Endothelial cell of hepatic sinusoid (primary cell): ENCODE measurements around the gene SPIRE2.

ENCODE experiments used
- in situ Hi-C: cut with HindIII; loops from 2 replicates; pipeline ENCODE4 v1.10.0; 2017; ENCODE audit warnings: low sequenced_read_pairs

Gene SPIRE2

DNA sequence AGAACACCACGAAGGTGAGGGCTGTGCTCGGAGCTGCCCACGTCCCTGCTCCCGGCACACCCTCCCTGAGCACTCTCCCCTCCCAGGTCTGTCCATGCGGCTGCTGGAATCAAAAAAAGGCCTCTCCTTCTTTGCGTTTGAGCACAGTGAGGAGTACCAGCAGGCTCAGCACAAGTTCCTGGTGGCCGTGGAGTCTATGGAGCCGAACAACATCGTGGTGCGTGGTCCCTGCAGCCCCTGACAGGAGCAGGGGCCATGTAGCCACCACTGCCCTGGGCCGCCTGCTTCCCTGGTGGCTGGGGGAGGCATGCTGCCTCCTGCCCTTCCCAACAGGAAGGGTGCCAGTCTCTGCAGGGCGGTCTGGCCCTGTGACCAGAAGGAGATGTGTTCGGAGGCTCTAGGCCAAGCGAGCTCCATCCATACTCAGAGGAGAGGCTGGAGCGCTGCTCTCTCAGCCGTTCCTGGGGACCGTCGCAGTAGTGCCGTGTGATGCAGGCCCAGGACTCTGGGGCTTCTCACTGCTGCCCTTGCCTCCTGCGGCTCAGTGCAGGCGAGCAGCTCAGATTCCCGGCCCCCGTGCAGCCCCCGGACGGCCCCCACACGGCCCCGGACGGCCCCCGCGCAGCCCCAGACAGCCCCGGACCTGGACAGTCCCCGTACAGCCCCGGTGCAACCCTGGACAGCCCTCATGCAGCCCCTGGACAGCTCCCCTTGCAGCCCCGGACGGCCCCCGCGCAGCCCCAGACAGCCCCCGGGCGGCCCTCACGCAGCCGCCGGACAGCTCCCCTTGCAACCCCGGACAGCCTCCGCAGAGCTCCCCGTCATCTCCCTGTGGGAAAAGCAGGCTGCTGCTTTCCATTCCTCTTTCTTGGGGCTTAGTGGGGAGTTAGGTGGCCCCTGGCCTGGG, 65.6 kb downstream of the SPIRE2 start:
- in situ Hi-C loops = no loop called here

DNA sequence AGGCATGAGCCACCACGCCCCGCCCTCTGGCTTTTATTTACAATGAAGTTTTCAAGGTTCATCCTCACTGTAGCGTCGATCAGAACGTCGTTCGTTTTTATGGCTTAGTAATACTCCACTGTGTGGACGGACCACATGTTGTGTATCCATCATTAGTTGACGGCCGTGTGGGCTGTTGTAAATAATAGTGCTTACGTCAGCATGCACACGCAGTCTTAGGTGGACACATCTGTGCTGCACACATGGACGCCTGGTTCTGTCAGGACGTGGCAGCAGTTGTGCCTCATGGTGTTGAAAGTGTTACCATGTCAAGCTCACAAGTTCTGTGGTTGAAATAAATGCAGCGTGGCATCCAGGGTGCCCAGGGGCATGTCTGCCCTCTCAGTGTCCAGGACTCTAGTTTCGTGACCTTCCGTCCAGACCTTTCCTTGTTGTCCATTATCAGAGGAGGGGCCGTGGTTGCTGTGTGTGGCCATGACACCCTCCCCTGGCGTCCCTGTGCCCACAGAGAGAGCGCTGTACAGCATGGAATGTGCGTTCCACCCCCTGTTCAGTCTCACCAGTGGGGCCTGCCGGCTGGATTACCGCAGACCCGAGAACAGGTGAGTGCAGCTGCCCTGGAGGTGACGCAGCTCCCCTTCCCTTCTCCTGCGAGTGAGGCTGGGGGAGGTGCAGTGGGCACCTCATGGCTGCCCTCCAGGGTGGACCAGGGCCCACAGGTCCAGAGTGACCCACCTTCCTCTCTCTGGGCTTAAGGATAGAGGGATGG, 67.4 kb downstream of the SPIRE2 start:
- in situ Hi-C loops = no loop called here

DNA sequence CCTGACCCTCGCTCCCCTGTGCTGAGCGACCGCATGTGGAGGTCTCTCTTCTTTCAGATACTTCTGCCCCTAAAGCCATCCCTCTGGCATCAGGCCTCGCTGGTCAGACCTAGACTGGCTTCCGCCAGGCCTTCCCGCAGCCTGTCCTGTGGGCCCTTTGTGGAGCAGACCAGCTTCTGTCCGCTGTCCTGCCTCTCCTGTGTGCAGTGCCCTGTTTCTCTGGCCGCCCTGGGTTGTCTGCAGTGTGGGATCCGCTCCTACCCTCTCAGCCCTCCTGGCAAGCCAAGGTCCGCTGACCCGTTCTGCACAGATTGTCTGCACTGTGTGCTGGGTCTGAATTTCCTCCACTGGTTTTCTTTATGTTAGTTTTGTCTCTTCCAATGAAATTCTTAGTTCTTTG, 68.9 kb downstream of the SPIRE2 start:
- in situ Hi-C loops = no loop called here

DNA sequence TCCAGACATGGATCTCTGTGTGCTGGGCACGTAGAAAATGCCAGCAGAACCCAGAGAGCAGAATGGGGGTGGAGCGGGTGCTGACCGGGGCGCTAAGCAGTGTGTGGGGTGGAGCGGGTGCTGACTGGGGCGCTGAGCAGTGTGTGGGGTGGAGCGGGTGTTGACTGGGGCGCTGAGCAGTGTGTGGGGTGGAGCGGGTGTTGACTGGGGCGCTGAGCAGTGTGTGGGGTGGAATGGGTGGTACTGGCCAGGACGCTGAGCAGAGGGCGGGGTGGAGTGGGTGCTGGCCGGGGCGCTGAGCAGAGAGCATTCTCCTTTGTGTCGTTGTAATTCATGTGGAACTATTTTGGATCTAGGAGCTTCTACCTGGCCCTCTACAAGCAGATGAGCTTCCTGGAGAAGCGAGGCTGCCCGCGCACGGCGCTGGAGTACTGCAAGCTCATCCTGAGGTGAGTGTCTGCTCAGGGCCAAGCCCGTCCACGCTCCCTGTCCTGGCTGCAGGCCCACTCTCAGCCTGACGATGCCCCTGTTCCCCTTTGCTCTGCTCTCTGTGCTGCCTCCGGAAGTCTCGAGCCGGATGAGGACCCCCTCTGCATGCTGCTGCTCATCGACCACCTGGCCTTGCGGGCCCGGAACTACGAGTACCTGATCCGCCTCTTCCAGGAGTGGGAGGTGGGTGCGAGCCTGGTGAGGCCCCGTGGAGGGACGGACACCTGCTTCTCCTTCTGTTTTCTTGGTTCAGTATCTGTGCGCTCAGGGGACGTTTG, 70.1 kb downstream of the SPIRE2 start:
- in situ Hi-C loops = no loop called here

DNA sequence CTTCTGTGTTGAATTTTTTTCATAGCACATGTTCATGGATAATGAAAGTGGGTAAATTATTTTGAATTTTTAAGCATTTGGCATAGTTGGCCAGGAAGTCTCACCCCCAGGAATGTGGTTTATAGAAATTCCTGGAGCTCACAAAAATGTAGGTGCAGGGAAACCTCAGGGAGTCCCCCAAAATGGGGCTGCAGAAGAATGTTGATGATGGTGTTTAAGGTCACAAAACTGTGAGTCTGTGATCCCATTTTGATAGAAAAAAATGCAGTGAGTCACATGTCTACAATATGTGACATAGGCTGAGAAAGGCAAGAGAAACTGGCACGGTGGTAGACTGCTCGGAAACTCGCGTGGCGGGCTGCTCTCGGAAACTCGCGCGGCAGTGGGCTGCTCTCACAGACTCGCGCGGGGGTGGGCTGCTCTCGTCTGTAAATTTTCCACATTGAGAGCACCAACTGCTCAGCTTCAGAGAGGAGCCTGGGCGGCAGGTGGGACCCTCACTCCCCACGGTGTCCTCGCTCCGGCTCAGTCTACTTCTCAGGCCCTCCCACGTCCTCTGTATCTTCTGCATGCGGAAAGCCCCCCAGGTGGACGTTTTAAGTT, 71.7 kb downstream of the SPIRE2 start:
- in situ Hi-C loops = no loop called here

DNA sequence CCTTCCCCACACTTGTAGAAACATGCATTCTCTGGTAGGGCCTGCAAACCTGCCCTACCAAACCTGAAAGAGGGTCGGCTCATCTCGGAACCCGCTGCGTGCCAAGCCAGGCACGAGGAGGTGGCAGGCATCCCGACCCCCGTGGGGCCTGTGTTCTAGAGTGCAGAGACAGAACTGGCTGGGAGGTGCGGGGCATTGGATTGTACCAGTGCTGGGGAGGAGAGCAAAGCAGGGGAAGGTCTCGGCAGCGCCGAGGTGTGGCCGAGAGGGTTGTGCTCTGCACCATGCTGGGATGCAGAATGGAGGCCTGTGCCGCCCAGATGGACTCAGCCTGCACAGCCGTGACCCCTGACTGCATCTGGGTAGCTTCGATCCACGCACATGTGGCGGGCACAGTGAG, 72.6 kb downstream of the SPIRE2 start:
- in situ Hi-C loops = no loop called here

DNA sequence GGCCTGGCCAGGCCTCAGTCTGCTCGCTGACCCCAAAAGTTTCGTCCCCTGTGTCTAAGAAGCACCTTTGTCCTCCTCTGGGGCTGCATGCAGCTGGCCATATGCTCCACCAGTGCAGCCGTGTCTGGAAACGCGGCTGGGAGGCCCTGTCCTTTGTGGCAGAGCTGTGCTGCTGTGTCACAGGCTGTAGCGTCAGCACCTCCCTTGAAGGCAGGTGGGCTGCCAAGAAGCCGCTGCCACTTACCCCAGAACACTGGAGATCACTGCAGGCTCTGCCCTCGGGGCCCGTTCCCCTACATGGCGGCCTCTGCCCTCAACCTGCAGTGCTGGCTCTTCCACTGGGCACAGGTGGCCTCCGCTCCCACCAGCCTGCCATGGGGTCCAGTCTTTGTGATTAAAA, 74.7 kb downstream of the SPIRE2 start:
- in situ Hi-C loops = no loop called here

DNA sequence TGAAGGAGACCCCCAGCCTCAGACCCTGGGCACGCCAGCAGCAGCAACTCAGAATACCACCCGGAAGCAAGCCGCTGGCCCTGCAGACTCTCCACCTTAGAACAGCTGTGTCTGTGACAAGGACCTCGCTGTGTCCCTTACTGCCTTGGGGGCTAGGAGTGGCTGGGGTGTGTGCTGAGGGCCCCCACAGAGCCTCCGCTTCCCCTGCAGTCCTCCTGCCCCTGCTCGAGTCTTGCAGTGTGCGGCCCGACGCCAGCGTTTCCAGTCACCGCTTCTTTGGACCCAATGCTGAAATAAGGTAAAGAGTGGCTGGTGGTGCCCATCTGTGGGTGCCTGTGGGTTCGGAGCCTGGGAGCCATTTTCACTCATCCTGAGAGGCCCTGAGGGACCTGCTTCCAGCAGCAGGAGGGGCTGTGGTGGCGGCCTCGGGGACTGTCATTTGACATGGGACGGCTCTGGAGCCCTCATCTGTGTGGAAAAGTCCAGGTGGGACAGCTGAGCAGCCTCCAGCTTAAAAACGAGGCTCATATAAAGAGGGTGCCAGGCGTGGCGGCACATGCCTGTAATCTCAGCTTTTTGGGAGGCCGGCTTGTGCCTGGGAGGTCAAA, 75.7 kb downstream of the SPIRE2 start:
- in situ Hi-C loops = no loop called here

DNA sequence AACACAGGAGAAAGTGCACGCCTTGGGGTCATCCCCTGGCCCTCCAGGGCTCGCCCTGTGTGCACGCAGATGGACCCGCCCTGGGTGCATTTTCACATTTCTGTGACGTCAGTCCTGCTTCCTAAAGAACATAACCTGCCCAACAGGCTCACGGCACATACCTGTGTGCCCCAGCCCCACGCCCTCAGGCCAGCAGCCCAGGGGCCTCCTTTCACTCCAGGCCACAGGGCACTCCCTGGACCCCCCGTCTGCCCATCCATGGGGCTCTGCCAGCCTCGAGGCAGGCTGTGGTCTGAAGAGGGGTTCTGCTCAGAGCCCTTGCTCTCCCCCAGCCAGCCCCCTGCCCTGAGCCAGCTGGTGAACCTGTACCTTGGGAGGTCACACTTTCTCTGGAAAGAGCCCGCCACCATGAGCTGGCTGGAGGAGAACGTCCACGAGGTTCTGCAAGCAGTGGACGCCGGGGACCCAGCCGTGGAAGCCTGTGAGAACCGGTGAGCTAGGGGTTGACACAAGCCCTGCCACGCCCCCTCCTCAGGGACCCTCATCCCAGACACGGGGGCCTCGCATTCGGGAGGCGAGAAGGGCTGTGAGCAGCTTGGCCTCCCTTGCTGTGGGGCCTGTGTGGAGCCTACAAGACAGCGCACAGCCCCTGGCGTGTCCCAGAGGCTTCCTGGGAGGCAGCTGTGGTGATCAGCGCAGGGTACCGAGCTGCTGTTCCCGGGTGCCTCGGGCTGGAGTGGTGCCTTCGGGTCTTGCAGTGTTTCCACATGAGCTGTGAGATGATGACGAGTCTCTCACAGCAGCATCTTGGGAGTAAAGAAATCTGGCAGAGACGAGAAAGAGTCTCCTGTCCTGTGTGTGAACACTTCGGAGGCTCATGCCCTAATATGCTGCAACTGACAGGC, 76.6 kb downstream of the SPIRE2 start:
- in situ Hi-C loops = no loop called here

DNA sequence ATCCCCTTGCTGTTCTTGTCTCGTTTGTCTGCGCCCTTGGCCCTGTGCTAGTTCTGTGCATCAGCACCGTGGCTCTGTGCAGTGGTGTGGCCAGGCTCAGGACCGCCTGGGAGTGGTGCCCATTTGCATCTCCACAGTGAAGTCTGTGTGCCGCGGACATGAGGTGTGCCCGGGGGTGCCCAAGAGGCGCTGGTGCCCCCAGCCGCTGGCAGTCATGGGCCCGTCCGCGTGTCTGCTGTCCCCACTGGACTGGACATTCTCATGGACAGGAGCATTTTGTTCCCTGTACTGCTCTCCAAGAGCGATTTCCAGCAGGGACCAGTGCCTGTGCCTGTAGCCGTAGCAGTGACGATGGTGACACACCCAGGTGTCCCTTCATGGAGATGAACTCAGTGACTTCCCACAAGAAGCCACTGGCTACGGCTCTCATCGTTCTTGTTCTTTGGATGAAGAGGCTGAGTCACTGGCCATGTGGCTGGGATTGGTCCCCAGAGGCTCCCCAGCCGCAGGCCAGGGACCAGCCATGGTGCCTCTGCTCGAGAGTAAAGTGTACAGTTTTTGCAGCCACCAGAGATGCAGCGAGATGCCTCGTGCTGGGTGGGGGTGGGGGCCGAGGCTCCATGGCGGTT, 77.3 kb downstream of the SPIRE2 start:
- in situ Hi-C loops = no loop called here

DNA sequence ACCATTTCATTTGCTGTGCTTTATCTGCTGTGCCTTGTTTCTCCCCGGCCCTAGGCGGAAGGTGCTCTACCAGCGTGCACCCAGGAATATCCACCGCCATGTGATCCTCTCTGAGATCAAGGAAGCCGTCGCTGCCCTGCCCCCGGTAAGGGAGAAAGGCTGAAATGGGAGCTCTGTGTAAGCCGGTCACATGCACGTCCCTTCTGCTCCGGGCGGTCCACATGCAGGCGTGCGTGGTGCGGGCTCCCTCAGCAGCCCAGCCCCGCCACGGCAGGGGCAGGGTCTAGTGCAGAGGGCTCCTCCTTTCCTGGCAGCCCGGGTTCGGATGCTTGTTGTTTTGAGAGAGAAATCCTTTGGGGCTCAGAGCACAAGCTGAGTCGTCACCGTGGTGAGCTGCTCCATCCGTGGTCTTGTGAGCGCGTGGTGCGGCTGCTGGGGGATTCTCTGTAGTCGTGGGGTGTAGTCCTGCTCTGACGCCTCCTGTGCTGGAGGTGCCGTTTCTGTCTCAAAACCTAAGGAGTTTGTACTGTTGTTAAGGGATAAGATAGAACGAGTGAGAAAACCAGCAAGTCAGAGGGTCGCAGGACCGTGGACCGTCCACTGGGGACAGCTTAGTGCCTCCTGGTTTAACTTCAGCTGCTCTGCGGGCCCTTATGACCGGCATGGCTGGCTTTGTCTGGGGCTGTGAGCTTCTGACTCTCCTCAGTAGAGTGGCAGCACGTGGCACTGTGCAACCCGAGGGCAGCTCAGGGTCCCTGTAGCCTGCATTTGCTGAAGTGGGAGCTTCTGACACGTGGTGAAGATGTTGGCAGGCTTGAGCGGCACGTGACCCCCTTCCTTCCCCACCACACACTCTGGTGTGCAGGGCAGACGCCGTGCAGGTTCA, 78.1 kb downstream of the SPIRE2 start:
- in situ Hi-C loops = no loop called here

DNA sequence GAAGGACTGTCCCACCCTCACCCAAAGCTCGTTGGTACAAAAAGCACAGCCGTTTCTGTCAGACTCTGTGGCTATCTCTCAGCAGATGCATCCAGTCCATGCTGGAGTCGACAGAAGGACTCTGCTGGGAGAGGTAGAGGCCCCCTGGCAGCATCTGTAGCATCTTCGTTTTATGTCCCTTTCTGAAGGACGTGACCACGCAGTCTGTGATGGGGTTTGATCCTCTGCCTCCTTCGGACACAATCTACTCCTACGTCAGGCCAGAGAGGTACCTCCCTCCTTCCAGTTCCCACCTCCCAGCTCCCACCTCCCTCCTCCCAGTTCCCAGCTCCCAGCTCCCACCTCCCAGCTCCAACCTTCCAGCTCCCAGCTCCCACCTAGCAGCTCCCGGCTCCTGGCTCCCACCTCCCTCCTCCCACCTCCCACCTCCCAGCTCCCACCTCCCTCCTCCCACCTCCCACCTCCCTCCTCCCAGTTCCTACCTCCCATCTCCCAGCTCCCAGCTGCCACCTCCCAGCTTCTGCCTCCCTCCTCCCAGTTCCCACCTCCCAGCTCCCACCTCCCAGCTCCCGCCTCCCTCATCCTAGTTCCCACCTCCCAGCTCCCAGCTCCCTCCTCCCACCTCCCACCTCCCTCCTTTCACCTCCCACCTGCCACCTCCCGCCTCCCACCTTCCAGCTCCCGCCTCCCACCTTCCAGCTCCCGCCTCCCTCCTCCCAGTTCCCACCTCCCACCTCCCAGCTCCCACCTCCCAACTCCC, 79.0 kb downstream of the SPIRE2 start:
- in situ Hi-C loops = no loop called here

DNA sequence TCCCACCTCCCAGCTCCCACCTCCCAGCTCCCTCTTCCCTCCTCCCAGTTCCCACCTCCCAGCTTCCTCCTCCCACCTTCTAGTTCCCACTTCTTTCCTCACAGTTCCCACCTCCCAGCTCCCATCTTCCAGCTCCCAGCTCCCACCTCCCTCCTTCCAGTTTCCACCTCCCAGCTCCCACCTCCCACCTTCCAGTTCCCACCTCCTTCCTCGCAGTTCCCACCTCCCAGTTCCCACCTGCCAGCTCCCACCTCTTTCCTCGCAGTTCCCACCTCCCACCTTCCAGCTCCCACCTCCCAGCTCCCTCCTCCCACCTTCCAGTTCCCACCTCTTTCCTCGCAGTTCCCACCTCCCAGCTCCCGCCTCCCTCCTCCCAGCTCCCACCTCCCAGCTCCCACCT, 80.0 kb downstream of the SPIRE2 start:
- in situ Hi-C loops = no loop called here

DNA sequence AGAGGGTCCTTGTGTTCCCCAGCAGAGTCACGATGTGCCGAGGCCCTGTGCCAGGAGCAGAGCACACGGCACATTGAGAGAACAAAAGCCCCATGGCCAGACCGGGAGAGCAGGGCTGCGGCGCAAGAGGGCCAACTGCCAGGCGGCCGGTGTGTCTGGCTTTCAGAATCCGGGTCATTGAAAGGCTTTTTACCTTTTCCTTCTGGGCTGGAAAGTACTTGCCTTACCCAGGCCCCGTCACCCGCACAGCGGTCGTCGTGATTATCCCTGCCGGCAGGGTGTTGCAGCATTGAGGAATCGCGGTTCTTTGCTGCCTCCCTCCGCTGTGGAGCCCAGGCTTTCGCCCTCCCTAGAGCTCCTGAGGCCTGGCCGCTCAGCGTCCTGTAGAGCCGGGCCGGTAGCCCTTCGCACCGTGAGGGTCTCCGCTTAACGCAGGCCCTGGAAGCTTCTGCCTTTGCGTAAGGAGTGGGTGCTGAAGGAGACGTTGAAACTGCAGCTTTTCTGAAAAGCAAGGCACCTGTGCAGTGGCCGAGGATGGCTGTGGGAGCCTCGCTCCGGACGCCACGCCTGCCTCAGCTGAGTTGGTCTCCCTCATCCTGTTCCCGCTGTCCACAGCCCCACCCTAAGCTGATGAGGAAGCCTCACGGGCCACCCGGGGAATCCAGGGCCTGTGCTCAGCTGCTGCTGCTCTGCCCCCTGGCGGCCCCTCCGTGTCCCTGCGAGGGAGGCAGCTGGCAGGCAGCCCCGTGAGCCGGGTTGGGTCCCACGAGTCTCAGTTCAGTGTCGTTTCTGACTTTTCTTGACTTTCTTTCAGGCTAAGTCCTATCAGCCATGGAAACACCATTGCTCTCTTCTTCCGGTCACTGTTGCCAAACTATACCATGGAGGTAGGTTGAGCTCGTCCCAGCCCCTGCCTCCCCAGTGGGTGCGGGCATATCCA, 81.8 kb downstream of the SPIRE2 start:
- in situ Hi-C loops = no loop called here

DNA sequence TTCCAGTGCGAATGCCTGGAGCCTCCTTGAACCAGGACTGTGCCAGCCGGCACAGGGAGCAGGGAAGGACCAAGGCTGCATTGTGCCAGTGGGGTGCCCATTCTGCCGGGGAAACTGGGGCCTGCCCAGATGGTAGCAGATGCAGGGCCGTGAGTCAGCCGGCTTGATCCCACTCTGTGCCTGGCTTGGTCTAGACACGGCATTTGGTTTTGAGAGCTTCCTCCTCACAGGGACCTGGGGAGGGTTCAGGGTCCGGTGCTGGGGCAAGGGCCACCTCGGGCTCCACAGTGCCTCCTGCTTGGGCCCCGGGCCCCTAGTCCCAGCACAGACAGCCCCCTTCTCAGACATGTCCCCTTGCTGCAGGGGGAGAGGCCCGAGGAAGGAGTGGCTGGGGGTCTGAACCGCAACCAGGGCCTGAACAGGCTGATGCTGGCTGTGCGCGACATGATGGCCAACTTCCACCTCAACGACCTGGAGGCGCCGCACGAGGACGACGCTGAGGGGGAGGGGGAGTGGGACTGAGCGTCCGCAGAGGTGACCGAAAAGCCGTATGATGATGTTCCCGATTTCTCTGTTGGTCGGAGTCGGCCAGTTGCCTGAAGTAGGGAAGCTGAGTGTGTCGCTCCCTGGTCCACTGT, 82.6 kb downstream of the SPIRE2 start:
- in situ Hi-C loops = no loop called here

DNA sequence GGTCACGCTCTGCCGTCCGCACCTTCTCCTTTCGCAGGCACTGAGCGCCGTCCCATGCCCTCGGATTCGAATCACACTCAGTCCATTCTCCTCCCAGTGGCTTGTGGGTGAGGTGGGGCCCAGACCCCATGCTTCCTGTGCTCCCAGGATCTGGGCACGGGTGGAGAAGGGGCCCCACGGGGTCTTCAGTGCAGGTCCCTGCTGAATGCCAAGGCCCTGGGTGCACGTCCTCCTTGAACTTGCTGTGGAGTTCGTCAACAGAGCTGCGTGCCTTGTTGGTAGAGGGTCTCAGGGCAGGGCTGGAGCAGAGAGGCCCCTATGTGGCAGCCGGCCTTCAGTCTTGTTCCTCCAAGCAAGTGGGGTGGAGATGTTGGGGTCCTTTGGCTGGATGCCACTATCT, 83.1 kb downstream of the SPIRE2 start:
- in situ Hi-C loops = no loop called here
